H1 (cell line): ENCODE results near the gene LRRC61. TPM values are rescaled to one million over a fixed set of nuclear protein-coding genes. Genes with fewer than 3 reads are reported as not detected.

Source experiments
- CTCF ChIA-PET: fragments of 300-600 bp; sonication (Branson Sonifier 250); formaldehyde crosslinking; loops from one replicate; lab custom pipeline; 2021; ENCODE audit not compliant: partially characterized antibody; lab: Charles Lee
- POLR2A ChIA-PET: fragments of 300-600 bp; sonication (Branson Sonifier 250); formaldehyde crosslinking; loops from one replicate; lab custom pipeline; 2021; ENCODE audit warnings: inconsistent platforms; ENCODE audit not compliant: partially characterized antibody; lab: Charles Lee
- DNase-seq, 2 experiments: peaks; one replicate each; pipeline versions ENCODE4 v3.0.0 to v3.0.0-alpha.2; 2010 to 2022; ENCODE audit warnings: low spot score in 2 of 2, low read depth in 1 of 2, mixed read lengths in 1 of 2
- FAIRE-seq: peaks from 2 replicates; lab custom pipeline; 2011; peaks lifted over from hg19 to GRCh38; lab: Jason Lieb, UNC
- H2AFZ ChIP-seq: 2 replicates; pipeline ENCODE4 v1.8.1; 2012; ENCODE audit warnings: low read length, inconsistent platforms
- H2AK5ac ChIP-seq: 2 replicates; pipeline ENCODE4 v1.6.1; 2013; ENCODE audit warnings: low read depth, low read length
- H2BK120ac ChIP-seq: replicated peaks from 2 replicates; pipeline ENCODE3; 2013; ENCODE audit warnings: low read depth, low read length, inconsistent platforms
- H2BK12ac ChIP-seq: 2 replicates; pipeline ENCODE4 v1.6.1; 2013; ENCODE audit warnings: low read depth, low read length
- H2BK15ac ChIP-seq: 2 replicates; pipeline ENCODE4 v1.6.1; 2013; ENCODE audit warnings: low read length
- H2BK20ac ChIP-seq: 2 replicates; pipeline ENCODE4 v1.6.1; 2013; ENCODE audit warnings: low read length
- H2BK5ac ChIP-seq: 2 replicates; pipeline ENCODE4 v1.6.1; 2013; ENCODE audit warnings: low read depth, low read length
- H3K14ac ChIP-seq: 2 replicates; pipeline ENCODE4 v1.6.1; 2013; ENCODE audit warnings: inconsistent platforms; ENCODE audit not compliant: insufficient read length
- H3K18ac ChIP-seq: 2 replicates; pipeline ENCODE4 v1.6.1; 2013; ENCODE audit warnings: low read length; ENCODE audit errors: extremely low read depth
- H3K23ac ChIP-seq: 2 replicates; pipeline ENCODE4 v1.6.1; 2013; ENCODE audit warnings: inconsistent platforms; ENCODE audit not compliant: insufficient read length
- H3K23me2 ChIP-seq: 2 replicates; pipeline ENCODE4 v1.6.1; 2013; ENCODE audit warnings: low read depth, low read length
- H3K27ac ChIP-seq: 2 replicates; pipeline ENCODE4 v1.6.1; 2011; ENCODE audit warnings: low read depth, low read length, inconsistent platforms
- H3K27me3 ChIP-seq, 4 experiments: replicated peaks in 1 of 4; 1 replicate in 1 of 4; 2 replicates in 3 of 4; pipeline versions ENCODE4 v1.6.1 to v1.8.1; 2011 to 2013; ENCODE audit warnings: low read length in 3 of 4, mild to moderate bottlenecking in 3 of 4, inconsistent platforms in 2 of 4, mixed read lengths in 2 of 4, moderate library complexity in 1 of 4; ENCODE audit not compliant: control insufficient read depth in 3 of 4, insufficient read depth in 3 of 4; ENCODE audit errors: extremely low read depth in 1 of 4
- H3K36me3 ChIP-seq, 4 experiments: 2 replicates each; pipeline versions ENCODE4 v1.6.1 to v1.8.1; 2011 to 2013; ENCODE audit warnings: mild to moderate bottlenecking in 4 of 4, low read length in 3 of 4, moderate library complexity in 2 of 4, control low read depth in 1 of 4, inconsistent platforms in 1 of 4; ENCODE audit not compliant: insufficient read depth in 4 of 4, control insufficient read depth in 2 of 4
- H3K4ac ChIP-seq: replicated peaks from 2 replicates; pipeline ENCODE3; 2013; ENCODE audit warnings: low read length, low read depth, mixed read lengths, inconsistent platforms; ENCODE audit not compliant: insufficient read length
- H3K4me1 ChIP-seq, 4 experiments: replicated peaks in 1 of 4; 1 replicate in 1 of 4; 2 replicates in 3 of 4; pipeline versions ENCODE4 v1.6.1 to v1.8.1; 2011 to 2013; ENCODE audit warnings: low read length in 3 of 4, inconsistent platforms in 2 of 4, mixed read lengths in 1 of 4; ENCODE audit not compliant: insufficient read depth in 4 of 4, control insufficient read depth in 3 of 4
- H3K4me2 ChIP-seq, 2 experiments: 2 replicates each; pipeline versions ENCODE4 v1.6.1 to v1.8.1; 2011 to 2013; ENCODE audit warnings: low read depth in 2 of 2, low read length in 2 of 2, control low read depth in 1 of 2, inconsistent platforms in 1 of 2, mild to moderate bottlenecking in 1 of 2; ENCODE audit not compliant: insufficient read depth in 1 of 2
- H3K4me3 ChIP-seq, 4 experiments: fragments of 200-600, 300-600 bp in 1 of 4; sonication (generic), shearing (Covaris generic), sonication (Bioruptor Twin) in 1 of 4; 2 replicates each; pipeline versions ENCODE4 v1.5.1 to v1.8.1; 2011 to 2016; ENCODE audit warnings: low read length in 4 of 4, low read depth in 3 of 4, control low read depth in 2 of 4, inconsistent platforms in 2 of 4, mild to moderate bottlenecking in 2 of 4, mixed read lengths in 1 of 4, moderate library complexity in 1 of 4; ENCODE audit not compliant: insufficient read depth in 2 of 4; ENCODE audit errors: extremely low read depth in 1 of 4
- H3K56ac ChIP-seq: replicated peaks from 2 replicates; pipeline ENCODE3; 2013; ENCODE audit warnings: low read depth, mild to moderate bottlenecking, mixed read lengths, low read length, inconsistent platforms; ENCODE audit not compliant: insufficient read length
- H3K79me1 ChIP-seq: 2 replicates; pipeline ENCODE4 v1.6.1; 2013; ENCODE audit warnings: low read depth, low read length, control low read depth
- H3K79me2 ChIP-seq, 2 experiments: 2 replicates each; pipeline versions ENCODE4 v1.6.1 to v1.8.1; 2012 to 2013; ENCODE audit warnings: low read length in 2 of 2, mild to moderate bottlenecking in 2 of 2, inconsistent platforms in 1 of 2; ENCODE audit not compliant: insufficient read depth in 2 of 2, control insufficient read depth in 1 of 2
- H3K9ac ChIP-seq, 4 experiments: replicated peaks in 1 of 4; 1 replicate in 1 of 4; 2 replicates in 3 of 4; pipeline versions ENCODE4 v1.6.1 to v1.8.1; 2011 to 2013; ENCODE audit warnings: low read depth in 3 of 4, low read length in 3 of 4, control low read depth in 2 of 4, mild to moderate bottlenecking in 2 of 4, moderate library complexity in 2 of 4, inconsistent platforms in 1 of 4; ENCODE audit errors: extremely low read depth in 1 of 4
- H3K9me3 ChIP-seq, 2 experiments: 2 replicates each; pipeline versions ENCODE4 v1.6.1 to v1.8.1; 2012 to 2013; ENCODE audit warnings: mild to moderate bottlenecking in 2 of 2, moderate library complexity in 2 of 2, control low read depth in 1 of 2, inconsistent platforms in 1 of 2, low read depth in 1 of 2, low read length in 1 of 2, mixed read lengths in 1 of 2; ENCODE audit not compliant: insufficient read depth in 2 of 2
- H4K20me1 ChIP-seq, 2 experiments: replicated peaks in 1 of 2; 2 replicates each; pipeline versions ENCODE3 to v1.8.1; 2011 to 2013; ENCODE audit warnings: inconsistent platforms in 2 of 2, low read length in 2 of 2, mild to moderate bottlenecking in 1 of 2; ENCODE audit not compliant: insufficient read depth in 2 of 2, control insufficient read depth in 1 of 2
- H4K5ac ChIP-seq: 2 replicates; pipeline ENCODE4 v1.6.1; 2013; ENCODE audit warnings: low read length, low read depth, mixed read lengths, inconsistent platforms; ENCODE audit not compliant: insufficient read length
- H4K8ac ChIP-seq: 2 replicates; pipeline ENCODE4 v1.8.0; 2013; ENCODE audit warnings: mild to moderate bottlenecking, moderate library complexity, low read length, inconsistent platforms; ENCODE audit not compliant: insufficient read depth; ENCODE audit errors: extremely low read depth
- H4K91ac ChIP-seq: replicated peaks from 2 replicates; pipeline ENCODE3; 2013; ENCODE audit warnings: low read length, mixed read lengths, inconsistent platforms; ENCODE audit not compliant: insufficient read length
- CHD2 ChIP-seq: IDR thresholded peaks from 2 replicates; pipeline ENCODE4 v1.6.1; 2012; ENCODE audit warnings: low read length, improper control_type of control experiment
- EGR1 ChIP-seq: IDR thresholded peaks from 2 replicates; pipeline ENCODE4 v1.6.1; 2011; ENCODE audit warnings: low read depth, low read length, borderline replicate concordance
- MAFK ChIP-seq: IDR thresholded peaks from 2 replicates; pipeline ENCODE4 v1.6.1; 2012; ENCODE audit warnings: low read depth, mild to moderate bottlenecking, improper control_type of control experiment, low read length
- NANOG ChIP-seq: IDR thresholded peaks from 2 replicates; pipeline ENCODE4 v1.6.1; 2011; ENCODE audit warnings: low read length, low read depth, mild to moderate bottlenecking, inconsistent platforms; ENCODE audit not compliant: insufficient read depth, poor library complexity, severe bottlenecking
- RXRA ChIP-seq: IDR thresholded peaks from 2 replicates; pipeline ENCODE4 v1.6.1; 2011; ENCODE audit warnings: low read depth, mild to moderate bottlenecking, low read length, moderate library complexity; ENCODE audit not compliant: insufficient read depth
- SIRT6 ChIP-seq: IDR thresholded peaks from one replicate; pipeline ENCODE4 v1.7.1; 2012; ENCODE audit warnings: low read length, inconsistent platforms
- SP1 ChIP-seq: IDR thresholded peaks from 2 replicates; pipeline ENCODE4 v1.6.1; 2011; ENCODE audit warnings: low read depth, low read length
- SP2 ChIP-seq: IDR thresholded peaks from 2 replicates; pipeline ENCODE4 v1.6.1; 2012; ENCODE audit warnings: mild to moderate bottlenecking, low read length, inconsistent platforms
- TCF12 ChIP-seq: IDR thresholded peaks from 2 replicates; pipeline ENCODE4 v1.6.1; 2011; ENCODE audit warnings: low read depth, mild to moderate bottlenecking, low read length
- ZNF274 ChIP-seq: IDR thresholded peaks from 2 replicates; pipeline ENCODE4 v1.7.0; 2012; ENCODE audit warnings: low read length, borderline replicate concordance; ENCODE audit errors: extremely low read depth
- WGBS, 2 experiments: shearing (Covaris generic) in 1 of 2; methylation state at CpG; one replicate each; pipeline versions ENCODE4 v1.1.6 to v1.1.7; 2013 to 2015; ENCODE audit warnings: low lambda C conversion rate in 2 of 2, mixed read lengths in 2 of 2, inconsistent platforms in 1 of 2, low coverage in 1 of 2, missing lambda C conversion rate in 1 of 2; ENCODE audit not compliant: insufficient replicate concordance in 2 of 2, insufficient coverage in 1 of 2, insufficient read length in 1 of 2; ENCODE audit errors: extremely low coverage in 1 of 2, missing lambda C conversion rate in 1 of 2; 5-methylcytosine and 5-hydroxymethylcytosine counted together
- polyA plus RNA-seq, 7 experiments: library from polyadenylated mRNA; depleted of rRNA in 3 of 7; stranded (reverse) in 5 of 7; unstranded in 2 of 7; fragments of >200 nt in 5 of 7; fragments of 200-250 nt in 2 of 7; gene quantifications; 1 replicate in 5 of 7; 2 replicates in 1 of 7; 4 replicates in 1 of 7; pipeline versions ENCODE4 v1.2.1 to v1.2.3, GENCODE V29; 2011 to 2013; ENCODE audit warnings: missing spikeins in 2 of 7, mixed read lengths in 2 of 7
- total RNA-seq: library from RNA; stranded (reverse); fragmentation: NEBNext Ultra II Directional; extraction: Animal tissue kit (Norgen Biotek cat#: 25700); gene quantifications from 2 replicates; pipeline ENCODE4 v1.2.1, GENCODE V29; 2021
- TF ChIP-seq, protein P1 (sequence below): IDR thresholded peaks from 2 replicates; pipeline ENCODE4 v1.6.1; 2012; ENCODE audit warnings: low read length, inconsistent platforms

The LRRC61 gene
- total and polyA plus RNA-seq, 2 of the 8 experiments (the other 6 are each of a cell fraction or from before 2014, with no cell fraction given) = 0.73 to 44.8 TPM

DNA sequence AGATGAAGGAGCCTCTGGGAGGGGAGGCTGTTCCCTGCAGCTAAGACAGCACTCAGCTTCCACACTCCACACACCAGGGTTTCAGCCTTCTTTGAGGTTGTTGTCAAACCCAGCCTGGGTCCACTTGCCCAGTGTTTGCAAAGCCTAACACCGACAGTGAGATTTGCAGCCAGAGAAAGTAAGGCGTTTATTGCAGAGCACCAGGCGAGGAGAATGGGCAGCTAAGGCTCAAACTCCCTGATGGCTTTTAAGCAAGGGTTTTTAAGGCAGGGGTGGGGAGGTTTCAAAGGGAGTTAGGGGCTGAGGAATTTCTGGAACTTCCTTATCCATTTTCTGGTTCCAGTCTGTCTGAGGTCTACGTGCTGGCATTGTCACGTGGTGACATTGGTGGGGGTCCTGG lies 51.3 kb downstream of the LRRC61 start:
- H2BK120ac ChIP-seq = no peak overlapping the region
- H4K5ac ChIP-seq = no peak overlapping the region
- peaks cover 7 to 48% of the 10 kb centered on the region in 2 experiments; a peak in 3 of 4 replicates for H3K79me2 ChIP-seq
- H3K9ac ChIP-seq = no peak overlapping the region; a peak in 1 of 7 replicates
- H3K4me2 ChIP-seq = no peak overlapping the region
- 0 out of 2 replicates have a peak overlapping the region, but pooled peaks have one; percentile 28 for H3K27ac ChIP-seq
- TF ChIP-seq RXRA (no peak), SP1 (no peak), TCF12 (no peak), MAFK (no peak), SIRT6 (no peak), NANOG (no peak), EGR1 (no peak), SP2 (no peak), CHD2 (no peak), ZNF274 (no peak)
- TF ChIP-seq, protein P1, sequence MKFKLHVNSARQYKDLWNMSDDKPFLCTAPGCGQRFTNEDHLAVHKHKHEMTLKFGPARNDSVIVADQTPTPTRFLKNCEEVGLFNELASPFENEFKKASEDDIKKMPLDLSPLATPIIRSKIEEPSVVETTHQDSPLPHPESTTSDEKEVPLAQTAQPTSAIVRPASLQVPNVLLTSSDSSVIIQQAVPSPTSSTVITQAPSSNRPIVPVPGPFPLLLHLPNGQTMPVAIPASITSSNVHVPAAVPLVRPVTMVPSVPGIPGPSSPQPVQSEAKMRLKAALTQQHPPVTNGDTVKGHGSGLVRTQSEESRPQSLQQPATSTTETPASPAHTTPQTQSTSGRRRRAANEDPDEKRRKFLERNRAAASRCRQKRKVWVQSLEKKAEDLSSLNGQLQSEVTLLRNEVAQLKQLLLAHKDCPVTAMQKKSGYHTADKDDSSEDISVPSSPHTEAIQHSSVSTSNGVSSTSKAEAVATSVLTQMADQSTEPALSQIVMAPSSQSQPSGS = no peak
- H3K23ac ChIP-seq = no peak overlapping the region
- no peak overlapping the region for H3K4ac ChIP-seq
- peaks cover 16 to 49% (median 31%) of the 10 kb centered on the region in 4 experiments for H3K36me3 ChIP-seq
- no peak overlapping the region for H3K14ac ChIP-seq
- no peak overlapping the region for H2BK15ac ChIP-seq
- no peak overlapping the region for H3K4me3 ChIP-seq
- 0 out of 2 replicates have a peak overlapping the region, but pooled peaks have one; percentile 0 for H2BK12ac ChIP-seq
- H2BK5ac ChIP-seq = no peak overlapping the region
- peaks cover 2 to 15% of the 10 kb centered on the region in 2 experiments for H4K20me1 ChIP-seq
- H3K4me1 ChIP-seq = peaks cover 7 to 28% (median 11%) of the 10 kb centered on the region in 4 experiments
- H4K8ac ChIP-seq = no peak overlapping the region
- H2AFZ ChIP-seq = no peak overlapping the region
- no peaks in the 10 kb centered on the region for H3K27me3 ChIP-seq
- H3K9me3 ChIP-seq = no peaks in the 10 kb centered on the region
- ChIA-PET POLR2A (interaction anchor here (0.7 to 8.6 kb wide), 13 partner anchors 7 to 44 kb away, joined by 3 to 230 read pairs (median 6); partner anchors contain the start of gene REPIN1), CTCF (interaction anchor here (0.6 to 2.5 kb wide), 13 partner anchors 9 to 1308 kb away, joined by 3 to 13 read pairs (median 3); no protein-coding TSS in a partner anchor)
- peak overlapping the region; percentile 43; the same call in 1 of the 2 replicates for H2BK20ac ChIP-seq
- no peak overlapping the region for H2AK5ac ChIP-seq
- H4K91ac ChIP-seq = no peak overlapping the region
- FAIRE-seq (no peak), DNase-seq (no peak)
- peaks cover 8% of the 10 kb centered on the region; the same call in 1 of the 2 replicates for H3K23me2 ChIP-seq
- WGBS, 2 experiments = 85% methylated on average over 5 of the region's 5 CpGs; no CpG with 5 or more reads in 1 of the 2 experiments
- peaks cover 18% of the 10 kb centered on the region for H3K79me1 ChIP-seq
- H3K56ac ChIP-seq = no peak overlapping the region
- H3K18ac ChIP-seq = peak overlapping the region; percentile 1; the same call in 1 of the 2 replicates
